ENCODE results near the gene LRRC4.

The LRRC4 gene

DNA sequence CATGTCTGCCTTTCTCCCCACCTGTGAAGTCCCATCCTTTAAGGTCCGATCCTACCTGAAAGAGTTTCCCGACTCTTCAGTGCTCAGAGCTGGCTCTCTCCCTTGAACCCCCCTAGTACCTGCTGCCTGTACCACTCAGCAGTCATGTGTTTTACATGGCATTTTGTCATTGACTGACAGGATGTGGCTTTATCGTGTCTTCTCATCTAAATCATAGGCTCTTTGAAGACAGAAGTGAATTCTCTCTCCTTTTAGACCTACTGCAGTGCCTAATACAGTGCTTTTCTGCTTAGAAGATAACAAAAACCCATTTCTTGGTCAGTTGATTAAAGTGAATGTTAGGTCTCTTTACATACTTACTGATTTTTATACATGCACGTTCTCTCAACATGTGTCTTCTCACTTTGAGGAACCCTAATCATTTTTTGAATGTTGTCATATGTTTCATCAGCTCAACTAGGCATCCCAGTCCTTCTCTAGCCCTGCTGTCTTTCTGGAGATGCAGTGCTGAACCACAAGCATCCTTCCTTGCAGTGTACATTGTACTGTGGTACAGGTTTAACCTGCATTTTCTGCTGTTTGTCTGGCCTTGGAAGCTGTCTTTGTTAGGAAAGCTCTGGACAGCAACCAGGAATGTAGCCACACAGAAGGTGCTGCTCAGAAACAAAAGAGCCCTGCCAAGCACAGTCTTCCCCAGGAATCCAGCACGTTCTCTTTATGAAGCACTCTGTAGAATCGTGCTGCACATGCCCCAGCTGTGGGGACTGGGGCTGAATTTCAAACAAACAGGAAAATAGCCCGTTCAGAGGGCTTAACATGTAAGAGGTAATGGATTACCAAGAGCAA is 28.1 kb upstream of the LRRC4 start:
- ATAC-seq (peak; percentile 34), DNase-seq (no peak)

DNA sequence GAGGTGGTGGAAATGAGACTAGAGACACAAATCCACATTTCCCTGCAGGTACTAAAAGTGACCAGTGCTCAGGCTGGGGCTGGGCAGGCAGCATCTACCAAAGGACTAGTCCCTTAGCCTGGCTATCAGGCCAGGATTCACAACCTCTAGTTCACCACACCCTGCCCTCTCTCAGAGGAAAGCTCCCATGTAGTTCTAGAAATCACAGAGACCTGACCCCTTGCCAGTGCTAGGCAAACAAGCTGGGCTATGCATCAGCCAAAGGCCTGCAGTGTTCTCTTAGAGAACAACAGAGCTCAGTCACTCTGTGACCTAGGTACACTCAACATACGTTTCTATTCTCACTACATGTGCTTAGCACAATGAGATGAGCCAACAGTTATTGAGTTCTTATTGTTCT is 26.7 kb upstream of the LRRC4 start:
- ATAC-seq, result no peak

DNA sequence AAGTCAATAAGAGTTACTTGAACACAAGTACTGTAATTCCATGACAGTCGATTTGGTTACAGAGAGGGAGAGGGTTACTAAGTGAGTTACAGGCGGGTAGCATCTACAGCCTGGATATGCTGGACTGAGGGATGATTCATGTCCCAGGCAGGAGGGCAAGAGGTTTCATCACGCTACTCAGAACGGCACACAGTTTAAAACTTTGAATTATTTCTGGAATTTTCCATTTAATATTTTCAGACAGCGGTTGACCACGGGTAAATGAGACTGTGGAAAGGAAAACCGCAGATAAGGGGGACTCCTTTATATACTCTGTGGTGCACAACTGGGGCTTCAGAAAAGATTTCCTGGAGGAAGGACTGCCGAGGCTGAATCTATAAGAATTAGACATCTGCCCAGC is 25.7 kb upstream of the LRRC4 start:
- ATAC-seq, result no peak
- DNase-seq, result no peak

More for the DNA sequence above, 26.7 kb upstream of the LRRC4 start:
- DNase-seq, result no peak

- ATAC-seq (no peak), DNase-seq (no peak)
These were observed 24.4 kb upstream of the LRRC4 start for GRCh38 chr7:128055637-128056036.

GRCh38 chr7:128054511-128054910 is 23.3 kb upstream of the LRRC4 start:
- ATAC-seq (no peak), DNase-seq (no peak)

- ATAC-seq (no peak), DNase-seq (no peak)
These were observed 22.8 kb upstream of the LRRC4 start for GRCh38 chr7:128053991-128054390.

DNA sequence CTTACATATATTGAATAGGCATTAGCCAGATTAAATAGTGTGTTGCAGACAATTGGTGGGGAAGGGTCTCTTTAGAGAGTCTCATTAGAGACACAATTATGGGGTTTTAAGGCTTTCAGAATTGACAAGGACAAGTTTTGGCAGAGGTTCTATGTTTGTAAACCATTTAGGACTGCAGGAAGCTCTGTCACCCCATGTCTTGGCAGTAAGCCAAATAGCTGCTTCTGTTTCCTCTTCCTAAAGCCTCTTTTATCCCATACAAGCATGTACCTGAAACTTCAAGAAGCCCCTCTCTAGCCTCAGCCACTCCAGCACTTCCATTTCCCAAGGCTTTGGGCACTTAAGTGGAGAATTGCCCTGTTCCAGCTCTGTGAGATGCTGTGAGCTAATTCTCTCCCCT is 21.8 kb upstream of the LRRC4 start:
- DNase-seq (no peak), ATAC-seq (no peak)

DNA sequence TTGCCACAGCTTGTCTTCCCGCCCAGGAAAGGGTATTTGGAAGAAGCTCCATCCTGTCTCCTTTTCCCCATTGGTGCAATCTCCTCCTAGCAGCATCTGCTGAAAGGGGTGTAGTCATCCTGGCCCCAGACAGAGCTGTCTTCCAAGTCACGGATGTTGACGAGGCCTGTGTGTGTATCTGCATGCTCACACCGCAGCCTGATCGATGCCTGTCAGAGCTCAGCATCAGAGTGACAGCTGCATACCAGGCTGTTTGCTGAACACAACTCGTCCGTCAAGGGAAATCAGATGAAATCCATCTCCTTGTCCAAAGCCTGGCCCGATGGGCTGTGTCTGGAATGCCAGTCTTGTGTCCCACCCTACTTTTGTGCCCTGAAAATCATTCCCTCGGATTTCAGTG is 21.2 kb upstream of the LRRC4 start:
- DNase-seq (no peak), ATAC-seq (no peak)

GRCh38 chr7:128045766-128046165 is 14.5 kb upstream of the LRRC4 start:
- ATAC-seq (no peak), DNase-seq (no peak)

GRCh38 chr7:128045158-128045557 is 13.9 kb upstream of the LRRC4 start:
- DNase-seq (no peak), ATAC-seq (no peak)

- no peak for ATAC-seq
These were observed 12.8 kb upstream of the LRRC4 start for GRCh38 chr7:128044064-128044463.

GRCh38 chr7:128042012-128042411 is 10.8 kb upstream of the LRRC4 start:
- ATAC-seq (no peak), DNase-seq (no peak)

More at GRCh38 chr7:128044064-128044463, 12.8 kb upstream of the LRRC4 start:
- no peak for DNase-seq

DNA sequence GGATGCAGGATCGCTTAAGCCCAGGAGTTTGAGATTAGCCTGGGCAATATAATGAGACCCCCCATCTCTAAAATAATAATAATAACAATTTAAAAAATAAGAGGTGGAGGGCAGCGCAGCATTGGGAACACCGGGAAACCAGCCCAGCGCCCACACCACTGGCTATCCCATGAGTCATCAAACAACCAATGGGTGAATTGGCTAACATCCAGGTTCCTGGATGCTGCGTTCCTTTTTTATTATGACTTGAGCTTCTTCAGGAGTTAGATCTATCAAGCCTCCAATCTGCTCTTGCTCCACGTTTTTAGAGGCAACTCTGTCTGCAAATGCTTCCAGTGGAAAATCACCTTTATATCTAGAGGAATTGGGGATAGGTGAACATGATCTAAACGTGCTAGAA is 10.0 kb upstream of the LRRC4 start:
- DNase-seq, result no peak
- no peak for ATAC-seq

DNA sequence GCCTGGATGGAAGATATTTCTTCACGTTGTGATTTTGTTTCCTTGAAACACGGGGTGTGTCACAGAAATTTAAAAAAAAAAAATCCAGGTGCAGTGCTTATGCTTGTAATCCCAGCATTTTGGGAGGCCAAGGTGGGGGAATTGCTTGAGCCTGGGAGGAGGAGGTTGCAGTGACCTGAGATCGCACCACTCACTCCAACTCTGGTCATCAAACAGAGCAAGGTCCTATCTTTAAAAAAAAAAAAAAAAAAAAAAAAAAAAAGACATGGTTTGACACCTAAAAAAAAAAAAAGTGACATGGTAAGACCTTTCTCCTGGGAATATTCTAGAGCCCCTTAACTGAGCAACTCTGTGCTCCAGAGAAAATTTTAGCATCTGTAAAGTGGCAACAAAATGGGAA is 9.0 kb upstream of the LRRC4 start:
- DNase-seq, result no peak
- ATAC-seq, result no peak

DNA sequence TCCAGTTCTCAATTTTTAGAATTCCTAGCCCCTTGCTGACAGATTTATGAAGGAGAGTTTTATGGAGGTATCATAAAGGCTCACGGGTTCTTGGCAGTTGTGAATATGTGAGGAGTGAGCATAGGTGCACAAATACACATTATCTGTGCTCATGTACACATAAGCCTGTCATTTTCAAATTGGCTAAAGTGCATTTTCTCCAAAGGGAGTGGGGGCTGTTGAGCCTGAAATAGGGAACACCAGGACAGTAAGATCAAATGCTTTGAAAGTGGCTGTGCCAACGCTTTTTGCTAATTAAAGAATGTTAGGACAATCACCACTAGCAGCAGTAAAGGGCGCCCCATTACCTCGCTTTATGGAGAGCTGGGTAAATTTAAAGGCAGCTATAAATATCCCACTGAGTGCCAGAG is 8.3 kb upstream of the LRRC4 start:
- DNase-seq, result no peak
- no peak for ATAC-seq

GRCh38 chr7:128037880-128038619 is 6.8 kb upstream of the LRRC4 start:
- ATAC-seq (no peak), DNase-seq (no peak)

DNA sequence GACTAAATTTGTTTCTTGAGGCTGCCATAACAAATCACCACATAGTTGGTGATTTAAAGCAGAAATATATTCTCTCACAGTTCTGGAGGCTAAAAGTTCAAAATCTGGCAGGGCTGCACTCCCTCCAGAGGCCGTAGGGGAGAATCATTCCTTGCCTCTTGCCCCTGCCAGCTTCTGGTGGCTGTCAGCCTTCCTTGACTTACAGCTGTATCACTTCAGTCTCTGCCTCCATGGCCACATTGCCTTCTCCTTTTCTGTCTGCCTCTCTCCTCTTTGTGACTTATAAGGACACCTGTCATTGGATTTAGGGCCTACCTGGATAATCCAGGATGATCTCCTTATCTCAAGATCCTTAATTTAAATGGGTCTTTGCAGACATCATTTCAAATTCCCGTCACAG is 5.8 kb upstream of the LRRC4 start:
- ATAC-seq (no peak), DNase-seq (no peak)

GRCh38 chr7:128036226-128036940 is 5.1 kb upstream of the LRRC4 start:
- ATAC-seq (no peak), DNase-seq (no peak)

- ATAC-seq (no peak), DNase-seq (no peak)
These were observed 4.5 kb upstream of the LRRC4 start for GRCh38 chr7:128035712-128036111.

DNA sequence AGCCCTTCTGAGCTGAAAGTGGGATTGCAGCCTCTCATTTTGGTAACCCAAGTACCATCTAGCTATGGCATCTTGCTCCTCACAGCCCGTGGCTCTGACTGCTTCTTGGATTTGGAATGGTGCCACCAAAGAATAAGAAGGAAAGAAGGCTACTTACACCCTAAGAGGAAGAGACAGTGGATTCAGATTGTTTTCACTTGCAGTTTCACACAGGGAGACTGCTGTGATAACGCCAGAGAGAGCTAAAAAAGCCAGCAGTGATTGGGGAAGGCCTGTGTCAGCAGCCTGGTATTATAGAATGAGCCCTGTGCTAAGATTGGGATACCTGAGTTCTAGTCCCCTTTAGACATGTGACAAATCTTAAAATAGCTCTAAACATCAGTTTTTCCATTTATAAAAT is 3.6 kb upstream of the LRRC4 start:
- no peak for ATAC-seq
- no peak for DNase-seq

DNA sequence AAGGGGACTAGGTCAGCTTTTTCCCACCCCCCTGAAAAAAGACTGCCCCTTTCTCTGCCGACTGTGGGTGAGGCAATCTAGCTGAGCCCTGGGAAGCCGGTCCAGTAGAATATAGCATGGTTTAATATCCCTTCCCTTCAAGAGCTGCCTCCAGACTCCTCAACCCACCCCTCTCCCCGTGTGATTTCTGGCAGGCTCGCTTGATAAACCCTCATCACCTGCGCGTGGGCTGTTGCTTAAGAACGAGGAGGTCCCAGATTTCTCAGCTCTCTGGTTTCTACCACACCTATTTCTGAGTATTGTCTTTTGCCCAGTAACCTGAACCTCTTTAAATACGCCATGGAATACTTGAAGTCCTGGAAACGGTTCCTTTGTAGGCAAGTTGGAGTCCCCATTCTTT is 2.0 kb upstream of the LRRC4 start:
- ATAC-seq (no peak), DNase-seq (no peak)

DNA sequence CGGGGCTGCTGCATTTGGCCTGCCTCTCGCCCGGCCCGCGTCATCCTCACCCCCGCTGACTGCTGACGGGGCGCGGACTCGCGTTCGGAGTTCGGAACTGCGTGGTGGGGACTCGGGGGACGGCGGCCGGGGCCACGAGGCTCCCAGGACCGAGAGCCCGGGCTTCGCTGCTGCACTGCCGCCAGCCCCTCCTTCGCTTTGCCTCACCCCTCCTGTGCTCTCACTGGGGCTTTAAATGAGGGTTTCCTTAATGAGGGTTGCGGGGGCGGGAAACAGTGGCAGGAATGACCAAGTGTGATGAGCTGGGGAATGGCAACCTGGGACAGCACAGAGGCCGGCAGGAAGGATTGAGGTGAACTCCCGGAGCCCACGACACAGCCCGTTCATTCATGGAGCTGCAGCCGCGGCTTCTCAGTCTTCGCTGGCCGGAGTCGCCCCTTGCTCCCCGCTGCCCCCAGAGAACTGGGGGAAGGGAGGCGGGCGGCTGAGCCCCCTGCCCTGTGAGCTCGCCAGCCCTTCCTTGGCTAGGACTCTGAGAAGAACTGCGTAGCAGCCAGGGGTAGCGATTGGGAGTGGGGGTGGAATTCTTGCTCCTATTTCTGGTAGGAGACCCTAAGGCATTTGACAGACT is 1.5 kb upstream of the LRRC4 start:
- ATAC-seq (no peak), DNase-seq (peak; percentile 31)
